GM12891 (cell line): ENCODE measurements around the gene CCN5.

Experiments
- DNase-seq: peaks from one replicate; pipeline ENCODE4 v3.0.0; 2011; ENCODE audit warnings: low spot score; ENCODE audit not compliant: insufficient read length
- FAIRE-seq: peaks from 2 replicates; lab custom pipeline; 2011; peaks lifted over from hg19 to GRCh38; lab: Jason Lieb, UNC
- PAX5 ChIP-seq: IDR thresholded peaks from 2 replicates; pipeline ENCODE4 v1.6.1; 2011; ENCODE audit warnings: low read length, moderate library complexity, mild to moderate bottlenecking; ENCODE audit not compliant: insufficient read depth, severe bottlenecking
- POLR2A ChIP-seq: IDR thresholded peaks from 2 replicates; pipeline ENCODE4 v1.6.1; 2011; ENCODE audit warnings: low read depth, low read length, control low read depth
- POLR2AphosphoS5 ChIP-seq: IDR thresholded peaks from 2 replicates; pipeline ENCODE4 v1.6.1; 2011; ENCODE audit warnings: low read depth, low read length, control low read depth
- POU2F2 ChIP-seq: IDR thresholded peaks from 2 replicates; pipeline ENCODE4 v1.6.1; 2011; ENCODE audit warnings: low read depth, mild to moderate bottlenecking, control low read depth, low read length, moderate library complexity
- SPI1 ChIP-seq: IDR thresholded peaks from 2 replicates; pipeline ENCODE4 v1.6.1; 2011; ENCODE audit warnings: low read depth, low read length, control low read depth
- TAF1 ChIP-seq: IDR thresholded peaks from 2 replicates; pipeline ENCODE4 v1.6.1; 2011; ENCODE audit warnings: low read depth, low read length, control low read depth

CCN5 gene

GRCh38 chr20:44723798-44724362 lies 8.7 kb downstream of the CCN5 start:
- no peak for DNase-seq
- no peak for FAIRE-seq
- no peak for TF ChIP-seq SPI1
- TF ChIP-seq TAF1: no peak
- TF ChIP-seq POLR2A: no peak
- no peak for TF ChIP-seq PAX5
- TF ChIP-seq POLR2AphosphoS5: no peak
- no peak for TF ChIP-seq POU2F2

- DNase-seq (no peak), FAIRE-seq (no peak)
- no peak for TF ChIP-seq PAX5
- TF ChIP-seq POU2F2: no peak
- no peak for TF ChIP-seq POLR2AphosphoS5
- no peak for TF ChIP-seq TAF1
Measured at GRCh38 chr20:44724423-44725091, 9.4 kb downstream of the CCN5 start.

GRCh38 chr20:44725837-44726236 lies 10.7 kb downstream of the CCN5 start:
- DNase-seq: no peak
- no peak for FAIRE-seq
- TF ChIP-seq POLR2A (no peak), TAF1 (no peak), PAX5 (no peak), SPI1 (no peak), POLR2AphosphoS5 (no peak), POU2F2 (no peak)

GRCh38 chr20:44727039-44727438 lies 11.9 kb downstream of the CCN5 start:
- DNase-seq (no peak), FAIRE-seq (no peak)
- TF ChIP-seq POU2F2 (no peak), PAX5 (no peak), SPI1 (no peak), TAF1 (no peak), POLR2A (no peak), POLR2AphosphoS5 (no peak)

- DNase-seq (no peak), FAIRE-seq (no peak)
- TF ChIP-seq POU2F2 (no peak), POLR2A (no peak), PAX5 (no peak), TAF1 (no peak), SPI1 (no peak), POLR2AphosphoS5 (no peak)
Measured at GRCh38 chr20:44727651-44728050, 12.5 kb downstream of the CCN5 start.

- no peak for DNase-seq
- FAIRE-seq: no peak
- no peak for TF ChIP-seq POLR2AphosphoS5
- TF ChIP-seq POLR2A: no peak
- no peak for TF ChIP-seq TAF1
- no peak for TF ChIP-seq PAX5
- TF ChIP-seq POU2F2: no peak
- no peak for TF ChIP-seq SPI1
Measured at GRCh38 chr20:44728801-44729443, 13.8 kb downstream of the CCN5 start.

- TF ChIP-seq SPI1 (no peak), PAX5 (no peak), POU2F2 (no peak), TAF1 (no peak), POLR2A (no peak), POLR2AphosphoS5 (no peak)
- FAIRE-seq: no peak
- no peak for DNase-seq
Measured at GRCh38 chr20:44730441-44730840, 15.3 kb downstream of the CCN5 start.

- FAIRE-seq (no peak), DNase-seq (no peak)
Measured at GRCh38 chr20:44731657-44732056, 16.5 kb downstream of the CCN5 start.

GRCh38 chr20:44732327-44732726 lies 17.2 kb downstream of the CCN5 start:
- no peak for DNase-seq
- TF ChIP-seq POU2F2 (no peak), PAX5 (no peak), SPI1 (no peak), POLR2AphosphoS5 (no peak), TAF1 (no peak), POLR2A (no peak)
- no peak for FAIRE-seq

More at GRCh38 chr20:44731657-44732056, 16.5 kb downstream of the CCN5 start:
- TF ChIP-seq POLR2AphosphoS5 (no peak), TAF1 (no peak), POU2F2 (no peak), PAX5 (no peak), POLR2A (no peak), SPI1 (no peak)
